HG03025 (cell line): ENCODE data around the gene INCA1.
"Not testable (repeated sequence)": the region's sequence is repeated elsewhere in the genome, so short reads cannot be mapped to it uniquely, and the experiment has no call there.

Experiments
- ATAC-seq: cut with Tn5 transposase; IDR thresholded peaks from one replicate; pipeline ENCODE4 v1.9.1; 2021; ENCODE audit warnings: mild to moderate bottlenecking, moderate library complexity; ENCODE audit not compliant: unreplicated experiment, low FRiP score

Gene INCA1

GRCh38 chr17:4997302-4998026 lies at the start of gene INCA1, which contains the start of gene KIF1C:
Gene INCA1 (minus strand): TSS chr17:4997522. CDS start chr17:4994437, 3,085 bp downstream.
Gene KIF1C (plus strand): TSS chr17:4997950. CDS start chr17:5000247, 2,297 bp downstream.
- peak; percentile 70 for ATAC-seq

- no peak for ATAC-seq
Measured at GRCh38 chr17:5045496-5045895, 48.2 kb upstream of the INCA1 start.

GRCh38 chr17:5044630-5045029 lies 47.3 kb upstream of the INCA1 start:
- ATAC-seq, result no peak

GRCh38 chr17:5043524-5043923 lies 46.2 kb upstream of the INCA1 start:
- no peak for ATAC-seq

GRCh38 chr17:5042157-5043022 lies 45.1 kb upstream of the INCA1 start:
- no peak for ATAC-seq

GRCh38 chr17:5035315-5035714 lies 38.0 kb upstream of the INCA1 start, which contains the start of gene SLC52A1:
Gene SLC52A1 (minus strand): TSS chr17:5035426. CDS start chr17:5034606, 820 bp downstream.
- ATAC-seq, result no peak

GRCh38 chr17:5034651-5035050 lies 37.3 kb upstream of the INCA1 start:
- ATAC-seq, result no peak

- ATAC-seq, result no peak
Measured at GRCh38 chr17:5034063-5034462, 36.7 kb upstream of the INCA1 start.

- ATAC-seq, result no peak
Measured at GRCh38 chr17:5033352-5034015, 36.2 kb upstream of the INCA1 start.

- no peak for ATAC-seq
Measured at GRCh38 chr17:5032865-5033264, 35.5 kb upstream of the INCA1 start.

GRCh38 chr17:5031365-5032082 lies 34.2 kb upstream of the INCA1 start:
- no peak for ATAC-seq

- not testable (repeated sequence) for ATAC-seq
Measured at GRCh38 chr17:5030168-5030567, 32.8 kb upstream of the INCA1 start.

GRCh38 chr17:5027916-5028315 lies 30.6 kb upstream of the INCA1 start:
- no peak for ATAC-seq

GRCh38 chr17:5027299-5027698 lies 30.0 kb upstream of the INCA1 start:
- no peak for ATAC-seq

- ATAC-seq, result no peak
Measured at GRCh38 chr17:5024604-5025003, 27.3 kb upstream of the INCA1 start.

GRCh38 chr17:5023588-5024147 lies 26.3 kb upstream of the INCA1 start:
- no peak for ATAC-seq

- ATAC-seq, result no peak
Measured at GRCh38 chr17:5022171-5022711, 24.9 kb upstream of the INCA1 start.

GRCh38 chr17:5020502-5021023 lies 23.2 kb upstream of the INCA1 start:
- no peak for ATAC-seq

GRCh38 chr17:5019475-5019956 lies 22.2 kb upstream of the INCA1 start:
- ATAC-seq, result no peak
